Stimulated activated naive CD8-positive, alpha-beta T cell treated with anti-CD3 and anti-CD28 coated beads, Interleukin-15, amount 100 ng/mL, for 72 hours (primary cell): ENCODE data around the gene USP17L30.
A peak's percentile ranks its signal among the peaks of the same experiment; 100 is the strongest.
"Not testable (repeated sequence)": the region's sequence is repeated elsewhere in the genome, so short reads cannot be mapped to it uniquely, and the experiment has no call there.

Source experiments
- ATAC-seq: fragments of 150-1000 bp; cut with Tn5 transposase; 2 replicates; pipeline ENCODE4 v1.10.0; 2021; ENCODE audit warnings: mild to moderate bottlenecking, moderate library complexity
- DNase-seq, 2 donors: peaks; one replicate each; pipeline ENCODE4 v3.0.0; 2021 to 2022
- H3K27ac Mint-ChIP-seq, 2 donors: one replicate each; pipeline ENCODE4 v1.8.0; 2022; ENCODE audit warnings: mild to moderate bottlenecking in 2 of 2, mixed read lengths in 2 of 2, moderate library complexity in 2 of 2
- H3K27me3 Mint-ChIP-seq: one replicate; pipeline ENCODE4 v1.8.0; 2022; ENCODE audit warnings: mixed read lengths
- H3K4me1 Mint-ChIP-seq: one replicate; pipeline ENCODE4 v1.8.0; 2022; ENCODE audit warnings: mild to moderate bottlenecking, mixed read lengths
- H3K4me3 Mint-ChIP-seq, 2 donors: one replicate each; pipeline ENCODE4 v1.8.0; 2022; ENCODE audit warnings: mild to moderate bottlenecking in 2 of 2, mixed read lengths in 2 of 2, moderate library complexity in 1 of 2
- H3K9me3 Mint-ChIP-seq, 2 donors: one replicate each; pipeline ENCODE4 v1.8.0; 2022; ENCODE audit warnings: mixed read lengths in 2 of 2

USP17L30 gene, protein sequence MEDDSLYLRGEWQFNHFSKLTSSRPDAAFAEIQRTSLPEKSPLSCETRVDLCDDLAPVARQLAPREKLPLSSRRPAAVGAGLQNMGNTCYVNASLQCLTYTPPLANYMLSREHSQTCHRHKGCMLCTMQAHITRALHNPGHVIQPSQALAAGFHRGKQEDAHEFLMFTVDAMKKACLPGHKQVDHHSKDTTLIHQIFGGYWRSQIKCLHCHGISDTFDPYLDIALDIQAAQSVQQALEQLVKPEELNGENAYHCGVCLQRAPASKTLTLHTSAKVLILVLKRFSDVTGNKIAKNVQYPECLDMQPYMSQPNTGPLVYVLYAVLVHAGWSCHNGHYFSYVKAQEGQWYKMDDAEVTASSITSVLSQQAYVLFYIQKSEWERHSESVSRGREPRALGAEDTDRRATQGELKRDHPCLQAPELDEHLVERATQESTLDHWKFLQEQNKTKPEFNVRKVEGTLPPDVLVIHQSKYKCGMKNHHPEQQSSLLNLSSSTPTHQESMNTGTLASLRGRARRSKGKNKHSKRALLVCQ

DNA sequence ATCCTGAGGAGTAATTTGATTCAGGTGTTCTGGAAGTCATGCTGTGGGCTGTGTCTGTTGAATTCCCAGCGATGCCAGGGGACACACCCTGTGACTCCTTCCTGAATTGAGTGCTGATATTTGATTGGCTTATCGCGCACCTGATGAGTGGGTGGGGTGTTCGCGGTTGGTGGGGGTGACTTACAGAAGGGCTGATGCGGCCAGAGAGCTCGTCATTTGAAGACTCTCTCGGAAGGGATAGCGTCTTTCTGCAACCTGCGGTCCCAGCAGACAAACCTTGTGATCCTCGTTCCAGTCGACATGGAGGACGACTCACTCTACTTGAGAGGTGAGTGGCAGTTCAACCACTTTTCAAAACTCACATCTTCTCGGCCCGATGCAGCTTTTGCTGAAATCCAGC is at the start of gene USP17L30:
Gene USP17L30, plus strand, starts transcription at position 301 of the 400 bp plus-strand sequence. Its CDS starts 0 bp downstream, at position 301.
- not testable (repeated sequence) for H3K9me3 Mint-ChIP-seq, H3K4me1 Mint-ChIP-seq, ATAC-seq, H3K27ac Mint-ChIP-seq, DNase-seq, H3K4me3 Mint-ChIP-seq, H3K27me3 Mint-ChIP-seq

DNA sequence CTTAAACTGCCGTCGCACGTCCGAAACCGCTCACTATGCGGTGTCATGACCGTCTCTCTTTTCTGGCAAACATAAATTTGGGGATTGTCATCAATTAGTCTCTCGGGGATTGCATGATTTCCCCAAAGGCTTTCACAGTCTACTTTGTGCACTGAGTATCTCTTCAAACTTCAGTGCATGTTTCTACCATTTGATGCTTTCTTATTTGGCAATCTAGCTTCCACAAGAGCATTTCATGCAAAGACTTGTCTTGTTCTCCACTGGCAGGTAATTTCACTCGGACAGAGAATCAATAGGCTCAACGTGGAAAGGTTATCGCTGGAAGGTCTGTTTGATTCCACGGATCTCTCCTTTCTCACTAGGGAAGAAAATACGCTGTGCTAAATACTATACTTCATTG is 38.7 kb upstream of the USP17L30 start:
- not testable (repeated sequence) for H3K27ac Mint-ChIP-seq, ATAC-seq, DNase-seq, H3K4me3 Mint-ChIP-seq, H3K27me3 Mint-ChIP-seq, H3K4me1 Mint-ChIP-seq, H3K9me3 Mint-ChIP-seq

DNA sequence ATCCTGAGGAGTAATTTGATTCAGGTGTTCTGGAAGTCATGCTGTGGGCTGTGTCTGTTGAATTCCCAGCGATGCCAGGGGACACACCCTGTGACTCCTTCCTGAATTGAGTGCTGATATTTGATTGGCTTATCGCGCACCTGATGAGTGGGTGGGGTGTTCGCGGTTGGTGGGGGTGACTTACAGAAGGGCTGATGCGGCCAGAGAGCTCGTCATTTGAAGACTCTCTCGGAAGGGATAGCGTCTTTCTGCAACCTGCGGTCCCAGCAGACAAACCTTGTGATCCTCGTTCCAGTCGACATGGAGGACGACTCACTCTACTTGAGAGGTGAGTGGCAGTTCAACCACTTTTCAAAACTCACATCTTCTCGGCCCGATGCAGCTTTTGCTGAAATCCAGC is 38.1 kb upstream of the USP17L30 start, which contains the start of gene USP17L24:
Gene USP17L24, plus strand, starts transcription at position 301 of the 400 bp plus-strand sequence. Its CDS starts 0 bp downstream, at position 301.
- H3K4me3 Mint-ChIP-seq, H3K27ac Mint-ChIP-seq, H3K4me1 Mint-ChIP-seq, H3K9me3 Mint-ChIP-seq, ATAC-seq, H3K27me3 Mint-ChIP-seq, DNase-seq: not testable (repeated sequence)

DNA sequence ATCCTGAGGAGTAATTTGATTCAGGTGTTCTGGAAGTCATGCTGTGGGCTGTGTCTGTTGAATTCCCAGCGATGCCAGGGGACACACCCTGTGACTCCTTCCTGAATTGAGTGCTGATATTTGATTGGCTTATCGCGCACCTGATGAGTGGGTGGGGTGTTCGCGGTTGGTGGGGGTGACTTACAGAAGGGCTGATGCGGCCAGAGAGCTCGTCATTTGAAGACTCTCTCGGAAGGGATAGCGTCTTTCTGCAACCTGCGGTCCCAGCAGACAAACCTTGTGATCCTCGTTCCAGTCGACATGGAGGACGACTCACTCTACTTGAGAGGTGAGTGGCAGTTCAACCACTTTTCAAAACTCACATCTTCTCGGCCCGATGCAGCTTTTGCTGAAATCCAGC is 33.3 kb upstream of the USP17L30 start, which contains the start of gene USP17L25:
Gene USP17L25, plus strand, starts transcription at position 301 of the 400 bp plus-strand sequence. Its CDS starts 0 bp downstream, at position 301.
- not testable (repeated sequence) for DNase-seq, H3K4me3 Mint-ChIP-seq, H3K4me1 Mint-ChIP-seq, H3K27me3 Mint-ChIP-seq, H3K27ac Mint-ChIP-seq, ATAC-seq, H3K9me3 Mint-ChIP-seq

DNA sequence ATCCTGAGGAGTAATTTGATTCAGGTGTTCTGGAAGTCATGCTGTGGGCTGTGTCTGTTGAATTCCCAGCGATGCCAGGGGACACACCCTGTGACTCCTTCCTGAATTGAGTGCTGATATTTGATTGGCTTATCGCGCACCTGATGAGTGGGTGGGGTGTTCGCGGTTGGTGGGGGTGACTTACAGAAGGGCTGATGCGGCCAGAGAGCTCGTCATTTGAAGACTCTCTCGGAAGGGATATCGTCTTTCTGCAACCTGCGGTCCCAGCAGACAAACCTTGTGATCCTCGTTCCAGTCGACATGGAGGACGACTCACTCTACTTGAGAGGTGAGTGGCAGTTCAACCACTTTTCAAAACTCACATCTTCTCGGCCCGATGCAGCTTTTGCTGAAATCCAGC is 28.6 kb upstream of the USP17L30 start, which contains the start of gene USP17L26:
Gene USP17L26, plus strand, starts transcription at position 301 of the 400 bp plus-strand sequence. Its CDS starts 0 bp downstream, at position 301.
- not testable (repeated sequence) for ATAC-seq

DNA sequence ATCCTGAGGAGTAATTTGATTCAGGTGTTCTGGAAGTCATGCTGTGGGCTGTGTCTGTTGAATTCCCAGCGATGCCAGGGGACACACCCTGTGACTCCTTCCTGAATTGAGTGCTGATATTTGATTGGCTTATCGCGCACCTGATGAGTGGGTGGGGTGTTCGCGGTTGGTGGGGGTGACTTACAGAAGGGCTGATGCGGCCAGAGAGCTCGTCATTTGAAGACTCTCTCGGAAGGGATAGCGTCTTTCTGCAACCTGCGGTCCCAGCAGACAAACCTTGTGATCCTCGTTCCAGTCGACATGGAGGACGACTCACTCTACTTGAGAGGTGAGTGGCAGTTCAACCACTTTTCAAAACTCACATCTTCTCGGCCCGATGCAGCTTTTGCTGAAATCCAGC is 23.8 kb upstream of the USP17L30 start, which contains the start of gene USP17L5:
Gene USP17L5, plus strand, starts transcription at position 301 of the 400 bp plus-strand sequence. Its CDS starts 0 bp downstream, at position 301.
- H3K9me3 Mint-ChIP-seq, H3K27me3 Mint-ChIP-seq, DNase-seq, ATAC-seq, H3K4me3 Mint-ChIP-seq, H3K27ac Mint-ChIP-seq, H3K4me1 Mint-ChIP-seq: not testable (repeated sequence)

More for the DNA sequence above, 28.6 kb upstream of the USP17L30 start, which contains the start of gene USP17L26:
- not testable (repeated sequence) for H3K9me3 Mint-ChIP-seq, H3K4me3 Mint-ChIP-seq, DNase-seq, H3K27me3 Mint-ChIP-seq, H3K4me1 Mint-ChIP-seq, H3K27ac Mint-ChIP-seq

DNA sequence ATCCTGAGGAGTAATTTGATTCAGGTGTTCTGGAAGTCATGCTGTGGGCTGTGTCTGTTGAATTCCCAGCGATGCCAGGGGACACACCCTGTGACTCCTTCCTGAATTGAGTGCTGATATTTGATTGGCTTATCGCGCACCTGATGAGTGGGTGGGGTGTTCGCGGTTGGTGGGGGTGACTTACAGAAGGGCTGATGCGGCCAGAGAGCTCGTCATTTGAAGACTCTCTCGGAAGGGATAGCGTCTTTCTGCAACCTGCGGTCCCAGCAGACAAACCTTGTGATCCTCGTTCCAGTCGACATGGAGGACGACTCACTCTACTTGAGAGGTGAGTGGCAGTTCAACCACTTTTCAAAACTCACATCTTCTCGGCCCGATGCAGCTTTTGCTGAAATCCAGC is 19.1 kb upstream of the USP17L30 start, which contains the start of gene USP17L27:
Gene USP17L27, plus strand, starts transcription at position 301 of the 400 bp plus-strand sequence. Its CDS starts 0 bp downstream, at position 301.
- H3K4me3 Mint-ChIP-seq, H3K27me3 Mint-ChIP-seq, ATAC-seq, H3K9me3 Mint-ChIP-seq, H3K27ac Mint-ChIP-seq, H3K4me1 Mint-ChIP-seq, DNase-seq: not testable (repeated sequence)

DNA sequence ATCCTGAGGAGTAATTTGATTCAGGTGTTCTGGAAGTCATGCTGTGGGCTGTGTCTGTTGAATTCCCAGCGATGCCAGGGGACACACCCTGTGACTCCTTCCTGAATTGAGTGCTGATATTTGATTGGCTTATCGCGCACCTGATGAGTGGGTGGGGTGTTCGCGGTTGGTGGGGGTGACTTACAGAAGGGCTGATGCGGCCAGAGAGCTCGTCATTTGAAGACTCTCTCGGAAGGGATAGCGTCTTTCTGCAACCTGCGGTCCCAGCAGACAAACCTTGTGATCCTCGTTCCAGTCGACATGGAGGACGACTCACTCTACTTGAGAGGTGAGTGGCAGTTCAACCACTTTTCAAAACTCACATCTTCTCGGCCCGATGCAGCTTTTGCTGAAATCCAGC is 14.3 kb upstream of the USP17L30 start, which contains the start of gene USP17L28:
Gene USP17L28, plus strand, starts transcription at position 301 of the 400 bp plus-strand sequence. Its CDS starts 0 bp downstream, at position 301.
- not testable (repeated sequence) for H3K4me1 Mint-ChIP-seq, H3K27me3 Mint-ChIP-seq, H3K27ac Mint-ChIP-seq, ATAC-seq, H3K4me3 Mint-ChIP-seq, DNase-seq, H3K9me3 Mint-ChIP-seq

DNA sequence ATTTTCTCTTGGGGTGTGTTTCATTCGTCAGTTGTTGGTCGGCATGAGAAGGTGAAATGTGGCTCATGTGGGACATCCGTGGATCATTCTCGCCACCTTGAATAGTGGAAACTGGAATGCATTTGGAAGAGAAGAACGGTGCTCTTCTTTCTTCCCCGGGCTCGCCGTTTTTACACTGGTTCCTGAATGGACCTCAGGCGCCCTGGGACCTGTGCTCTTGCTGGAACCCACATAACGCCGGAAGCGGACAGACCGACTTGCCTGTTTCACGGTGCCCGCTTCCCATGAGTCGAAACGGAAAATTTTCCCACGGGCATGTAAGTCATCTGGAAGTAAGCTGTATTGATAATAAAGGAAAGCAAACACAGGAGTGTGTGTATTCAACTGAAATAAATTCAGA is 12.1 kb upstream of the USP17L30 start:
- DNase-seq, result peak in 1 of 2 donors; percentile 1
- not testable (repeated sequence) for H3K27me3 Mint-ChIP-seq, H3K4me1 Mint-ChIP-seq, H3K9me3 Mint-ChIP-seq, H3K27ac Mint-ChIP-seq, ATAC-seq, H3K4me3 Mint-ChIP-seq

DNA sequence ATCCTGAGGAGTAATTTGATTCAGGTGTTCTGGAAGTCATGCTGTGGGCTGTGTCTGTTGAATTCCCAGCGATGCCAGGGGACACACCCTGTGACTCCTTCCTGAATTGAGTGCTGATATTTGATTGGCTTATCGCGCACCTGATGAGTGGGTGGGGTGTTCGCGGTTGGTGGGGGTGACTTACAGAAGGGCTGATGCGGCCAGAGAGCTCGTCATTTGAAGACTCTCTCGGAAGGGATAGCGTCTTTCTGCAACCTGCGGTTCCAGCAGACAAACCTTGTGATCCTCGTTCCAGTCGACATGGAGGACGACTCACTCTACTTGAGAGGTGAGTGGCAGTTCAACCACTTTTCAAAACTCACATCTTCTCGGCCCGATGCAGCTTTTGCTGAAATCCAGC is 9.6 kb upstream of the USP17L30 start, which contains the start of gene USP17L29:
Gene USP17L29, plus strand, starts transcription at position 301 of the 400 bp plus-strand sequence. Its CDS starts 0 bp downstream, at position 301.
- H3K27me3 Mint-ChIP-seq, H3K4me3 Mint-ChIP-seq, H3K9me3 Mint-ChIP-seq, H3K27ac Mint-ChIP-seq, H3K4me1 Mint-ChIP-seq, ATAC-seq, DNase-seq: not testable (repeated sequence)

DNA sequence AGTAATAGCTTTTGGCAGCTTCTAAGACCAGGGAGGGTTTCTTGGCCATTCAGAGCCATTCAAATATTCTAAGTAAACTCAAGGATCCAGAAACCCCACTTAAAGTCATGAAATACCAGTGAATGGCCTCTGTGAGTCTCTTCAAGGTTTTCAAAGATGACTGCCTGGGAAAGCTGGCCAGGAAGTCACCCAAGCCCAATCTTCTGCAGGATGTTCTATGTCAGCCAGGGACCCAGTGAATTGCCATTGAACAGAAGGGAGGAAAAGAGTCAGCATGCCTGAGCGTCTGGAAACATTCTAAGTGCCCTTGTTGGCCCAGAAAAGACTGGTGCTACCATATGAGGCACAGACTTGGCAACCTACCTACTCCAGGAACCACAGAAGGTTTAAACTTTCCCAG is 17.0 kb downstream of the USP17L30 start:
- not testable (repeated sequence) for DNase-seq, H3K4me1 Mint-ChIP-seq, H3K27me3 Mint-ChIP-seq, H3K9me3 Mint-ChIP-seq, ATAC-seq, H3K27ac Mint-ChIP-seq, H3K4me3 Mint-ChIP-seq

DNA sequence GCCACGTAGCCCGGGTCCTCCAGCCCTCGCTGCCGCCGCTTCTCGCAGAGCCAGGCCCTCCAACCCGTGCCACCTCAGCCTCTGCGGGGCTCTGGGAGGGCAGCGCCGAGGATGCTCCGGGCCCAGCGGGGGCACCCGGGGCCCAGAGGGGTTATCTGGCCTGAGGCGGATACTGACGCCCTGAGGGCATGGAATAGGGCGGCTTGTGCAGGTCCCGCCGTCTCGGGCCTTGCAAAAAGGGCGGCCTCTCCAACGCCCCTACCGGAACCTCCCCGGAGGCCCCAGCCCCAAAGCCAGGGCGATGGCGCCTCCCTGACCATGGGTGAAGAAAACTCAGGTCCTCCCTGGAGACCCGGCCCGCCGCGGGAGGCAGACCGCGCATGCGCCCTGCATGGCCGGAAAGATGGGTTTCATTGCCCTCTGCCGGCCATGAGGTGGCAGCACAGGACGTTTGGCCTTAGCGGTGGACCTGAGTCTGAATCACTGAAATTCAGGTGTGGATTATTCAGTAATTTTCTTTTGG is 18.1 kb downstream of the USP17L30 start:
- ATAC-seq, result peak; percentile 76
- H3K4me3 Mint-ChIP-seq, result peak overlapping the region; percentile 58 to 63
- not testable (repeated sequence) for H3K9me3 Mint-ChIP-seq, H3K27me3 Mint-ChIP-seq, H3K4me1 Mint-ChIP-seq, H3K27ac Mint-ChIP-seq
- peak; percentile 63 to 72 for DNase-seq

DNA sequence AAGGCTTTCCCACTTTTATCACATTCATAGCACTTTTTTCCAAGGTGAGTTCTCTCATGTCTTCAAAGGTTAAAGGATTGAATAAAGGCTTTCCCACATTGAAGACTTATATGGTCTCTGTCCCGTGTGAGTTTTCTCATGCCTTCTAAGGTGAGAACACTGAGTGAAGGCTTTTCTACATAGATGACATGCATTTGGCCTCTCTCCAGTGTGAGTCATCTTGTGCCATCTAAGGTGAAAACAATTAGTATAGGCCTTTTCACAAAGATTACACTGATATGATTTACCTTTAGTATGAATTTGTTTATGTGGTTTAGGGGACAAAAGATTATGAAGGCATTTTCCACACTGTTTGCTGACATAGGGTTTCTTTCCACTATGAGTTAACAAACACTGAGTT is 21.2 kb downstream of the USP17L30 start:
- no peak overlapping the region for H3K27ac Mint-ChIP-seq
- no peaks in the 10 kb centered on the region for H3K9me3 Mint-ChIP-seq
- no peak for DNase-seq
- no peak for ATAC-seq
- H3K4me1 Mint-ChIP-seq, result no peaks in the 10 kb centered on the region
- H3K4me3 Mint-ChIP-seq, result no peak overlapping the region
- H3K27me3 Mint-ChIP-seq, result no peaks in the 10 kb centered on the region

DNA sequence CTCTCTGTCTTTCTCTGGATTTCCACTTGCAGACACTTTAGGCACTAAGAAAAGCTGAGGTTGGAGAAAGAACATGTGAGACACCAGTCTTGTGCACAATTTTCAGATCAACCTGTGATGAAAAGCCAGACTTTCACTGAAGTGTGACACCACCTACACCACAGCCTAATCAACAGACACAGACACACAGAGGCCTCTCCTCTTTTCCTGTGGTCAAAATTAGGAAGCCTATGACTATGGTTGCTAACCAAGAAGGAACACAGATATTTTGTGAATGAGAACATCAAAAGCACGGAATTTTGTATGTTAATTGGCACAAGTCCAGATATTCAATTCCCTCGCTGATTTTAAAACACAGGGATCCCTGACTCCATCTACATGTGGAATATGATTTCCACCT is 26.1 kb downstream of the USP17L30 start:
- H3K9me3 Mint-ChIP-seq, H3K4me1 Mint-ChIP-seq, H3K27ac Mint-ChIP-seq, ATAC-seq, H3K27me3 Mint-ChIP-seq, H3K4me3 Mint-ChIP-seq, DNase-seq: not testable (repeated sequence)

DNA sequence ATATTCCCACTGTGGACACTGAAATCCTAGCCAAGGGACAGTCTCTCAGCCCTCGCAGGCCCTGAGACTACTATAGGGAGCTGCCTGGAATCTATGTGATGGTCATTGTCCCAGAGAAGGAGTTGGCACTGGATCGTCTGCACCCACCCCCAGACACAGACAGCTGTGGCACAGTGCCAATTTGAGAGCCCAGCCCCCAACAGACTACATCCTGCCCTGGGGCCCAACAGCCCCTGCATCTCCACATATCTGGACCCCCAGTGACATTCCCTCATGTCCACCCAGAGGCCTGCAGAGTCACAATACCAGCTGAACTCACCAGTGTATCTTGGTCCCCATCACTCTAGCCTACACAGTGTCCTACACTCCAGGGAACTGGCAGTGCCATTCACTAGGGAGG is 42.8 kb downstream of the USP17L30 start:
- H3K9me3 Mint-ChIP-seq, H3K4me3 Mint-ChIP-seq, H3K27me3 Mint-ChIP-seq, H3K4me1 Mint-ChIP-seq, H3K27ac Mint-ChIP-seq, ATAC-seq, DNase-seq: not testable (repeated sequence)
